SH-SY5Y (cell line): ENCODE measurements around the gene IFI16.

Experiments
- GATA2 ChIP-seq: IDR thresholded peaks from 2 replicates; pipeline ENCODE4 v1.6.1; 2011; ENCODE audit warnings: mild to moderate bottlenecking, low read depth, low read length
- GATA3 ChIP-seq: IDR thresholded peaks from 2 replicates; pipeline ENCODE4 v1.6.1; 2011; ENCODE audit warnings: low read depth, mild to moderate bottlenecking, low read length, moderate library complexity

Gene IFI16

DNA sequence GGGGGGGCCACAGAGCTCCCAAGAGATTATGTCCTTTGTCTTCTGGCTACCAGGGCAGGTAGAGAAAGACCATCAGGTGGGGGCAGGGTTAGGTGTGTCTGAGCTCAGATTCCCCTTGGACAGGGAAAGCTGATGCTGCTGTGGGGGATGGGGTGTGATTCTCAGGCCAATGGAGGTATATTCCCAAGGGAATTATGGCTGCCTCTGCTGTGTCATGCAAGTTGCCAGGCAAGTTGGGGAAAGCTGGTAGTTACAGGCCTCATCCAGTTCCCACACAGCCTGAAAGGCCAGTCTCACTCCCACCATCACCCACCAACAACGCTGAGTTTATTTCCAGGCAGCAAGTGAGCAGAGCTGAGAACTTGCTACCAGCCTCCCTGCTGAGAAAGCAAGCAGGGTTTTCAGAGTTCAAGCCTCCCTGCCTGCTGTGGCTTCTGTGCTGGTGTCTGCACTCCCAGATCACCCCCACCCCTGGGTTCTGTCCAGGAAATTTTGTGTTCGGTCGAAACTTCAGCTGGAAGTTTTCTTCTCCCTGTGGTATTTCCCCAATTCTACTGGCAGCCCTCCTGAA, 21.3 kb downstream of the IFI16 start:
- no peak for TF ChIP-seq GATA3
- no peak for TF ChIP-seq GATA2

DNA sequence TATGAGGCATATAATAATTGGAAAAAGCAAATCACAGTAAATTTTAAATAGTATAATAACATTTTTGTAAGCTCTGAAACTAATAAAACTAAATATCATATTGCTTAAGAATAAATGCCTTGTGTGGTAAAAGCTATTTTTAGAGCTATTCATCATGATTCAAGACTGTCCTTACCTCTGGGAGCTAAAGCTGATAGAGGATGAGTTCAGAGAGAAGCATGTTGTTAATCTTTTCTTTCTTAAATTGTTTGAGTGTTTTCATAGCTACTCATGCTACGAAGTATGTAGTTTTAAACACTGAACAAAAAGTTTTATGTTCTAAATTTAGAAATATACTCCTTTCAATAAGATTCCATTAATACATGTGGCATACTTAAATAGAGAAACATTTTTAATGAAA, 30.5 kb downstream of the IFI16 start:
- TF ChIP-seq GATA2 = no peak
- TF ChIP-seq GATA3 = no peak

GRCh38 chr1:159040893-159041724, 31.4 kb downstream of the IFI16 start:
- TF ChIP-seq GATA2 = no peak
- no peak for TF ChIP-seq GATA3

DNA sequence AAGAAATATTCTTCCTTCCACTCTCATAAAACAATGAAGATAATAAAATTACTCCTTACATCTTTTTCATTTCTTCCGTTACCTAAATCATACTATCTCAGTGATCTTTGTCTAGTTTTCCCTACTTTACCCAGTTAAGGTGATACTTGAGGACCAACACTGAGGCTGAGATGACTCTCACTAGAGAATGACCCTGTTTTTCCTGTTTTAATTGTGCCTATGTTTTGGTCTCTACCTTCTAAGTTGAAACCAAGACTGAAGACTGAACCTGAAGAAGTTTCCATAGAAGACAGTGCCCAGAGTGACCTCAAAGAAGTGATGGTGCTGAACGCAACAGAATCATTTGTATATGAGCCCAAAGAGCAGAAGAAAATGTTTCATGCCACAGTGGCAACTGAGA, 41.7 kb downstream of the IFI16 start:
- no peak for TF ChIP-seq GATA2
- no peak for TF ChIP-seq GATA3

DNA sequence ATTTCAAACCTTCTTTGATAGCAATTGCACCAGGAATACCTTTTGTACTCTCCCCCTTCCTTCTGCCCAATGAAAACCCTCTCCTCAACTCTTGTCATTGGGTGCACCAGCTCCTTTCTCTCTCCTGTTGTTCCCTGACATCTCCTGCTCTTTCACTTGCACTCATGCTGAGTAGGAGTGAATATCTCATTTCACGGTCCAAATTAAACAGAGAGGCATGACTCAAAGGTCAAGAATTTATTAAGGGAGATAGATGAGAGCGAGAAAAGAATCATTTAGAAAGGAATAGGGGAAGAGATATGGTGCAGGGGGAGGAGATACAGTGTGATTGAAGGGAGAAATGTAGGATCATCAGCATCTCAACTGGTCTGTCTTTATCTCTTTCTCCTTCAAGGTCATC, 44.7 kb downstream of the IFI16 start:
- TF ChIP-seq GATA2 = no peak
- no peak for TF ChIP-seq GATA3

DNA sequence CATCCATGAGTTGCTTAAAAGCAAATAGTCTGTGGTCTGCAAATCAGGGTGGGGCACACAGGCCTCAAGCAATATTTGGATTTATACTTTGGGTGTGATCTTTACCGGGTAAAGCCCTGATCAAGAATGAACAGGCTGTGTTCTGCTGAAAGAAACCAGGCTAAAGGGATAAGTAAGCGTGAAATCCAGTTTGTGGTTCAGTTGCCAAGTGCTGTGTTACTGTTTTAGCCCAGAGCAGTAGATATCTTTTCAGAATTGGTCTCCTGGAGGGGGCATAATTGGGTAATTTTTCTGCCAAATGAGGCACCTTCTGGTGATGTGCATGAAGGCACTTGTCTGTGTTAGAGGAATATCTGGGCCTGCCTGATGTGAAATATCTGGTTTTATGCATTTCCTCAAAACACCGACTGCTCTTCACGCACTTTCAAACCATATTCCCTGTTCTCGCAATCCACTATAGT, 45.5 kb downstream of the IFI16 start:
- TF ChIP-seq GATA3 (no peak), GATA2 (no peak)

GRCh38 chr1:159056069-159056698, 46.5 kb downstream of the IFI16 start:
- no peak for TF ChIP-seq GATA2
- TF ChIP-seq GATA3 = no peak

- TF ChIP-seq GATA2 (no peak), GATA3 (no peak)
These were observed 49.0 kb downstream of the IFI16 start for GRCh38 chr1:159058751-159059150.

DNA sequence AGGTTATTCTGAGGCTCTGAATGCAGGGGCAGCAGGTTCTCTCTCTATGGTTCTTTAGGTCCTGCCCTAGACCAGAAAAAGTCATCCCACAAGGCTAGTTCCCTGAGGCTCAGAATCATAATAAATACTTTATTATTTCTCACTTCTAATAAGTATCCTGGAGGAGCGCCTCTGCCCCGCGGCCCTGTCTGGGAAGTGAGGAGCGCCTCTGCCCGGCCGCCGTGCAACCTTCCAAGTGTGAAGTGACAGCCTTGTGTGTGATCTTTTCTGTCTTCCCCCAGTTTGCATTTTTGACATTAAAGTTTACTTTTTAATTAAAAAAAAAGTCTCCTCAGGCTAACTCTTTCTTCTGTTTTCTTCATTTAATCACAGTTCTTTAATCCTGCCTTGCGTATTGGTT, 55.4 kb downstream of the IFI16 start:
- TF ChIP-seq GATA2 (no peak), GATA3 (no peak)

DNA sequence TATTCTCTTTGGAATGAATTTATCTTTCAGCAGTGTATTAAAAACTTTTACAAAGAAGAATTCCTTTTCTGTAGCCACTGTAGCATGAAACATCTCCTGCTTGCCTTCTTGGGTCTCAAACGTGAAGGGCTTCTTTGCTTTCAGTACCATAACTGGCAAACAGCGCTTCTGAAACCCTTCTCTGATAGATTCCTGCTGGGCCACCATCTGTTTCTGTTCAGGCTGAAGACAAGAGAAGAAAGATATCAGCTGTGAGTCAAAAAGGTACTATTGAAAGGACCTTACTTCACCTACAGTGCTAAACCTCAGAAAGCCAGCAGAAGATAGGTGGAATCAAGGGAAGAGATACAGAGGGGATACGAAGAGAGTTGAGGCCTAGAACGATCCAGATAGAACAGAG, 56.4 kb downstream of the IFI16 start:
- no peak for TF ChIP-seq GATA2
- no peak for TF ChIP-seq GATA3

- TF ChIP-seq GATA2 (no peak), GATA3 (no peak)
These were observed 58.3 kb downstream of the IFI16 start for GRCh38 chr1:159067699-159068621.

- TF ChIP-seq GATA3 = no peak
These were observed 59.2 kb downstream of the IFI16 start for GRCh38 chr1:159068886-159069285.

DNA sequence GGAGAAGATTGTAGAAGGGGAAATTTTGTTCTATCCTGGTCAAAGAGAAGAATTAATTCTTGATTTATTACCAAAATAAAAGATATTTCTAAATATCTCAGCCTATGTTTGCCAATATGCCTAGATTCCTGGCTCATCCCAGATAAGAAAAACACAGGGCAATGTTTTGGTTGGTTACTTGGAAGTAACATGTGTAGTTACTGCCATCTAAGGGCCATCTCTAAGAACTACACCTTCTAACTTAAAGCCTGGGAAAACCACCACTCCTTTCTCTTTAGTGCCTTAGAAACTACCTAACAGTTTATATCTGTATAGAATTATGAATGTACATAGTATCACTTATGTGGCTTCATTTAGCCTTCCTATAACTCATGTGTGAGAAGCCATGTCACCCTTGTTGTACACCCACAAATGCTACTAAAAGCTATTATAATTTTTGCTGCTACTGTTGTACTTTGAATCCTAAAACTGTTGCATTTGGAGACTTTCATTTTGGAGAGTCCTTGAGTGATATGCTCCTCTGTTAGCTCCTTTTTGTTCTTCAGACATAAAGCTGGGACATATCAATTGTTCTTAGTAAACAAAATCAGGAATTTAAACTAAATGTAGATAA, 62.4 kb downstream of the IFI16 start:
- no peak for TF ChIP-seq GATA3
- no peak for TF ChIP-seq GATA2
